A673 (cell line): ENCODE data around the gene ALG8. TPM values are rescaled to one million over a fixed set of nuclear protein-coding genes. Genes with fewer than 3 reads are reported as not detected.

Source experiments
- BruUV-seq: library from RNA; stranded (reverse); fragments of 400-500 nt; replicated peaks from 2 replicates; lab custom pipeline; 2021; lab: Mats Ljungman, UMichigan
- CTCF ChIA-PET: fragments of 300-600 bp; sonication (Branson Sonifier 250); formaldehyde crosslinking; loops from one replicate; lab custom pipeline; 2022; ENCODE audit warnings: antibody characterized with exemption; lab: Charles Lee
- POLR2A ChIA-PET: fragments of 300-600 bp; sonication (Branson Sonifier 250); formaldehyde crosslinking; loops from one replicate; lab custom pipeline; 2022; ENCODE audit warnings: antibody characterized with exemption; ENCODE audit not compliant: low non-redundant PET; lab: Charles Lee
- DNase-seq: peaks from one replicate; pipeline ENCODE4 v3.0.0-alpha.2; 2015; ENCODE audit warnings: low spot score
- H3K27ac ChIP-seq: fragments of 200-600 bp; sonication (generic); 2 replicates; pipeline ENCODE4 v1.5.1; 2016; ENCODE audit warnings: mixed run types, low read depth, mild to moderate bottlenecking, mixed read lengths, antibody characterized with exemption, low read length; ENCODE audit not compliant: poor library complexity, severe bottlenecking
- H3K27me3 ChIP-seq: fragments of 200-600 bp; sonication (generic); replicated peaks from 2 replicates; pipeline ENCODE4 v1.6.1; 2017; ENCODE audit warnings: mixed run types, low read depth, mild to moderate bottlenecking, mixed read lengths, antibody characterized with exemption, low read length; ENCODE audit not compliant: insufficient read depth, poor library complexity
- H3K36me3 ChIP-seq: fragments of 200-600 bp; sonication (generic); 2 replicates; pipeline ENCODE4 v1.6.1; 2016; ENCODE audit warnings: mixed run types, mild to moderate bottlenecking, mixed read lengths, antibody characterized with exemption, low read length; ENCODE audit not compliant: insufficient read depth, poor library complexity, severe bottlenecking
- H3K4me1 ChIP-seq: fragments of 200-600 bp; sonication (generic); 2 replicates; pipeline ENCODE4 v1.6.1; 2017; ENCODE audit warnings: mixed run types, mild to moderate bottlenecking, mixed read lengths, antibody characterized with exemption, low read length; ENCODE audit not compliant: insufficient read depth, poor library complexity, severe bottlenecking
- H3K4me3 ChIP-seq: fragments of 200-600 bp; sonication (generic); 2 replicates; pipeline ENCODE4 v1.5.1; 2016; ENCODE audit warnings: low read depth, mixed run types, mild to moderate bottlenecking, mixed read lengths, low read length; ENCODE audit not compliant: poor library complexity, severe bottlenecking
- H3K9me3 ChIP-seq: fragments of 200-600 bp; sonication (generic); 2 replicates; pipeline ENCODE4 v1.6.1; 2016; ENCODE audit warnings: mixed run types, low read depth, mild to moderate bottlenecking, mixed read lengths, antibody characterized with exemption, low read length; ENCODE audit not compliant: poor library complexity, severe bottlenecking
- EZH2 ChIP-seq: fragments of 200-600 bp; sonication (generic); IDR thresholded peaks from 2 replicates; pipeline ENCODE4 v1.6.1; 2017; ENCODE audit warnings: borderline replicate concordance, low read depth, mild to moderate bottlenecking, mixed read lengths, antibody characterized with exemption, low read length; ENCODE audit not compliant: poor library complexity, severe bottlenecking
- intact Hi-C: fragments of 100-400 bp; cut with micrococcal nuclease; formaldehyde crosslinking; loops from one replicate; pipeline ENCODE4 v1.10.0; 2022; ENCODE audit not compliant: unreplicated experiment
- total RNA-seq: library from RNA; stranded (reverse); gene quantifications from 2 replicates; pipeline ENCODE4 v1.2.3, GENCODE V29; 2021
- TF ChIP-seq, protein P1 (sequence below): fragments of 300-800, 200-600 bp; sonication (generic); conservative IDR thresholded peaks from 2 replicates; pipeline ENCODE4 v1.5.1; 2017; ENCODE audit warnings: low read depth, mild to moderate bottlenecking, antibody characterized with exemption, low read length, moderate library complexity, mixed read lengths

The ALG8 gene
- total RNA-seq, 1 experiment from 2014 or later = 131 TPM

DNA sequence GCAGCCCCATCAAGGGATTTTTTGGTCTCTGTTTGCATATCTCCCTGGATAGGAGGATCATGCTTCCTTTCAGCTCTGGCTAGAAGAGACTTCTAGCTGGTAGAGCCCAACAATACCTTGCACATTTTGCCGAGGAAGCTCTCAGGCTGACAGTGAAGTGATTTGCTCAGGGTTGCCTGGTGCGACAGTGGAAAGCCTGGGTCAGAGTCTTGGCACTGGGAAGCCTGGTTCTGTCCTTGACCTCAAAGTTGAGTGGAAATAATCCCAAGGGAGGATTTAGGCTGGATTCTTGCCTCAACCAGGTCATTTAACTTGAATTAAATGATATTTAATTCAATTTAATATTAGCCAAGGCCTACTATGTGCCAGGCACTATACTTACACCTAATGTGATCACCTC, 24.4 kb upstream of the ALG8 start:
- no peaks in the 10 kb centered on the region for H3K4me1 ChIP-seq
- BruUV-seq = no TSS peak
- H3K9me3 ChIP-seq = no peaks in the 10 kb centered on the region
- intact Hi-C loops = no loop called here
- no peak overlapping the region for H3K4me3 ChIP-seq
- no peak overlapping the region for H3K27ac ChIP-seq
- H3K36me3 ChIP-seq = no peaks in the 10 kb centered on the region
- ChIA-PET POLR2A (no interaction called here), CTCF (no interaction called here)
- DNase-seq = no peak
- no peaks in the 10 kb centered on the region for H3K27me3 ChIP-seq
- TF ChIP-seq, protein P1, sequence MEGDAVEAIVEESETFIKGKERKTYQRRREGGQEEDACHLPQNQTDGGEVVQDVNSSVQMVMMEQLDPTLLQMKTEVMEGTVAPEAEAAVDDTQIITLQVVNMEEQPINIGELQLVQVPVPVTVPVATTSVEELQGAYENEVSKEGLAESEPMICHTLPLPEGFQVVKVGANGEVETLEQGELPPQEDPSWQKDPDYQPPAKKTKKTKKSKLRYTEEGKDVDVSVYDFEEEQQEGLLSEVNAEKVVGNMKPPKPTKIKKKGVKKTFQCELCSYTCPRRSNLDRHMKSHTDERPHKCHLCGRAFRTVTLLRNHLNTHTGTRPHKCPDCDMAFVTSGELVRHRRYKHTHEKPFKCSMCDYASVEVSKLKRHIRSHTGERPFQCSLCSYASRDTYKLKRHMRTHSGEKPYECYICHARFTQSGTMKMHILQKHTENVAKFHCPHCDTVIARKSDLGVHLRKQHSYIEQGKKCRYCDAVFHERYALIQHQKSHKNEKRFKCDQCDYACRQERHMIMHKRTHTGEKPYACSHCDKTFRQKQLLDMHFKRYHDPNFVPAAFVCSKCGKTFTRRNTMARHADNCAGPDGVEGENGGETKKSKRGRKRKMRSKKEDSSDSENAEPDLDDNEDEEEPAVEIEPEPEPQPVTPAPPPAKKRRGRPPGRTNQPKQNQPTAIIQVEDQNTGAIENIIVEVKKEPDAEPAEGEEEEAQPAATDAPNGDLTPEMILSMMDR = no peak
- no peak for TF ChIP-seq EZH2

GRCh38 chr11:78161962-78162371, 22.5 kb upstream of the ALG8 start:
- no TSS peak for BruUV-seq
- no peak for TF ChIP-seq EZH2
- TF ChIP-seq, protein P1 = no peak
- Histone ChIP-seq H3K36me3 (no peaks in the 10 kb centered on the region), H3K27ac (no peak overlapping the region), H3K4me3 (no peak overlapping the region), H3K4me1 (no peaks in the 10 kb centered on the region), H3K9me3 (no peaks in the 10 kb centered on the region), H3K27me3 (no peaks in the 10 kb centered on the region)
- DNase-seq = no peak
- ChIA-PET CTCF (no interaction called here), POLR2A (no interaction called here)
- intact Hi-C loops = no loop called here

DNA sequence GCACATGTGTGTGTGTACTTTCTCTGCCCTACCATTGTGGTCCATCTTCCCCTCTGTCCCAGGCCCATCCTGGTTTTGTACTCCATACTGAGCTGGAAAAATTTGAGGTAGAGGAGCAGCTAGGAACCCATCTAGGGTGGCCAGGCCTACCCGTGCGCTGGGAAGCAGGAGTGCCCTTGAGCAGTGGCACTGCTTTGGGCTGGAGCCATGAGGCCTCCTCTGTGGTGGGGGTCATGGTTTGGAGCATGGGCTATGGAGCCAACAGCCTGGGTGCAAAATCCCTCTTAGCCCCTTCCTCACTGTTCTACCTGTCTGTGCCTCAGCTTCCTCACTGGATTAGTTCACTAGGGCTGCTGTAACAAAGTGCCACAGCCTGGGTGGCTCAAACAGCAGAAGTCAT, 21.9 kb upstream of the ALG8 start:
- no peak overlapping the region for H3K27ac ChIP-seq
- CTCF ChIA-PET = no interaction called here
- no TSS peak for BruUV-seq
- H3K9me3 ChIP-seq = no peaks in the 10 kb centered on the region
- H3K27me3 ChIP-seq = no peaks in the 10 kb centered on the region
- intact Hi-C loops = no loop called here
- H3K4me3 ChIP-seq = no peak overlapping the region
- no peaks in the 10 kb centered on the region for H3K36me3 ChIP-seq
- no peak for DNase-seq
- POLR2A ChIA-PET = interaction anchor here (0.6 kb wide), 1 partner anchor 74 kb away, joined by 4 read pairs; no protein-coding TSS in a partner anchor
- TF ChIP-seq, protein P1 = no peak
- TF ChIP-seq EZH2 = no peak
- H3K4me1 ChIP-seq = no peaks in the 10 kb centered on the region
